GM10248 (cell line): ENCODE measurements around the gene VWCE.
A peak's percentile ranks its signal among the peaks of the same experiment; 100 is the strongest.

Experiments
- CTCF ChIA-PET: fragments of 300-600 bp; sonication (Branson Sonifier 250); formaldehyde crosslinking; extraction: SDS; loops from one replicate; lab custom pipeline; 2021; ENCODE audit warnings: antibody characterized with exemption; lab: Yijun Ruan, JAX
- POLR2A ChIA-PET: fragments of 350-650 bp; sonication (Branson Sonifier 250); formaldehyde crosslinking; extraction: SDS; loops from one replicate; lab custom pipeline; 2020; ENCODE audit warnings: antibody characterized with exemption; lab: Yijun Ruan, JAX
- DNase-seq: peaks from one replicate; pipeline ENCODE4 v3.0.0; 2012; ENCODE audit errors: extremely low spot score
- TF ChIP-seq, protein P1 (sequence below): IDR thresholded peaks from 2 replicates; pipeline ENCODE4 v1.5.1; 2012; ENCODE audit warnings: mild to moderate bottlenecking, low read depth; ENCODE audit errors: extremely low read depth, missing control alignments, control extremely low read depth

Gene VWCE

DNA sequence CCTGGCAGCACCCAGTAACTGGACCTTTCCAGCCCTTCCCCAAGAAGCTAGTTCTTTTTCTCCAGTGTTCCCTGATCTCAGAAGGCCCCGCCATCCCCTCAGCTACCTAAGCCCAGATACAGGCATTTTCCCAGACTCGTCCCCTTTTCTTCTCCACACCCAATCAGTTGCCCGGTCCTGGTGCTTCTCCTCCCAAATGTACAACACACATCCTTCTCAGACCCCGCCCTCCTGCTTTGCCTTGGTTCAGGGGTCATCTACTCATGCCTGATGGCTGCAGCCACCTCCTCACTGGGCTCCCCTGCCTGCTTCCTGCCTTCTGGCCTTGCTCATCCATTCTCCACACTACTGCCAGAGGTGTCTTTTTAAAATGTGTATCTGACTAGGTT, 44.4 kb upstream of the VWCE start:
- DNase-seq: no peak
- POLR2A ChIA-PET: no interaction called here
- CTCF ChIA-PET: interaction anchor here (1.5 to 14.3 kb wide), 3 partner anchors 25 to 44 kb away, joined by 3 to 501 read pairs (median 374); partner anchors contain the start of genes CYB561A3 and TMEM138
- TF ChIP-seq, protein P1, sequence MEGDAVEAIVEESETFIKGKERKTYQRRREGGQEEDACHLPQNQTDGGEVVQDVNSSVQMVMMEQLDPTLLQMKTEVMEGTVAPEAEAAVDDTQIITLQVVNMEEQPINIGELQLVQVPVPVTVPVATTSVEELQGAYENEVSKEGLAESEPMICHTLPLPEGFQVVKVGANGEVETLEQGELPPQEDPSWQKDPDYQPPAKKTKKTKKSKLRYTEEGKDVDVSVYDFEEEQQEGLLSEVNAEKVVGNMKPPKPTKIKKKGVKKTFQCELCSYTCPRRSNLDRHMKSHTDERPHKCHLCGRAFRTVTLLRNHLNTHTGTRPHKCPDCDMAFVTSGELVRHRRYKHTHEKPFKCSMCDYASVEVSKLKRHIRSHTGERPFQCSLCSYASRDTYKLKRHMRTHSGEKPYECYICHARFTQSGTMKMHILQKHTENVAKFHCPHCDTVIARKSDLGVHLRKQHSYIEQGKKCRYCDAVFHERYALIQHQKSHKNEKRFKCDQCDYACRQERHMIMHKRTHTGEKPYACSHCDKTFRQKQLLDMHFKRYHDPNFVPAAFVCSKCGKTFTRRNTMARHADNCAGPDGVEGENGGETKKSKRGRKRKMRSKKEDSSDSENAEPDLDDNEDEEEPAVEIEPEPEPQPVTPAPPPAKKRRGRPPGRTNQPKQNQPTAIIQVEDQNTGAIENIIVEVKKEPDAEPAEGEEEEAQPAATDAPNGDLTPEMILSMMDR: no peak

DNA sequence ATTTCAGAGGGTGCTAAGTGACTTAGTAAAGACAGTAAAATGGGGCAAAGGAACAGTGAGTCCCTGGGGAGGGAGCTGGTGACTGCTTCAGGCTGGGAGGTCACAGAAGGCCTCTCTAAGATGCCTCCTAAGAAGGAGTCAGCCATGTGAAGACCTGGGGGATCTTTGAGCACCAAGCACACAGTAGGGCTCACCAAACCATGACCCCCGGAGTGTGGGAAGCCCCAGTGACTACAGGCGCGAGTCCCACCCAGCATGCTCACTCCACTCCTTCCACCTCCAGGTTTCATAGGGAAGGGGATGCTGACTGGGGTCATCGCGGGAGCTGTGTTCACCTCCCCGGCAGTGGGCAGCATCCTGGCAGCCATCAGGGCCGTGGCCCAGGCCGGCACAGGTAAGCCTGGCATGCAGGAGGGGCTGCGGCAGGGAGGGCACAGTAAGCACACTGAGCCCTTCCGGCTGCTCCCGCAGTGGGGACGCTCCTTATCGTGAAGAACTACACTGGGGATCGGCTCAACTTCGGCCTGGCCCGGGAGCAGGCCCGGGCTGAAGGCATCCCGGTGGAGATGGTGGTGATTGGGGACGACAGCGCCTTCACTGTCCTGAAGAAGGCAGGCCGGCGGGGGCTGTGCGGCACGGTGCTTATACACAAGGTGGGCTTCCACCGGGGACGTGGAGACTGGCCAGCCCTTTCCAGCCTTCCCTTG, 43.8 kb upstream of the VWCE start:
- TF ChIP-seq, protein P1: no peak
- CTCF ChIA-PET: interaction anchor here (1.1 to 14.3 kb wide), 5 partner anchors 10 to 45 kb away, joined by 3 to 501 read pairs (median 3); partner anchors contain the start of genes CYB561A3 and TMEM138
- no peak for DNase-seq
- POLR2A ChIA-PET: no interaction called here

DNA sequence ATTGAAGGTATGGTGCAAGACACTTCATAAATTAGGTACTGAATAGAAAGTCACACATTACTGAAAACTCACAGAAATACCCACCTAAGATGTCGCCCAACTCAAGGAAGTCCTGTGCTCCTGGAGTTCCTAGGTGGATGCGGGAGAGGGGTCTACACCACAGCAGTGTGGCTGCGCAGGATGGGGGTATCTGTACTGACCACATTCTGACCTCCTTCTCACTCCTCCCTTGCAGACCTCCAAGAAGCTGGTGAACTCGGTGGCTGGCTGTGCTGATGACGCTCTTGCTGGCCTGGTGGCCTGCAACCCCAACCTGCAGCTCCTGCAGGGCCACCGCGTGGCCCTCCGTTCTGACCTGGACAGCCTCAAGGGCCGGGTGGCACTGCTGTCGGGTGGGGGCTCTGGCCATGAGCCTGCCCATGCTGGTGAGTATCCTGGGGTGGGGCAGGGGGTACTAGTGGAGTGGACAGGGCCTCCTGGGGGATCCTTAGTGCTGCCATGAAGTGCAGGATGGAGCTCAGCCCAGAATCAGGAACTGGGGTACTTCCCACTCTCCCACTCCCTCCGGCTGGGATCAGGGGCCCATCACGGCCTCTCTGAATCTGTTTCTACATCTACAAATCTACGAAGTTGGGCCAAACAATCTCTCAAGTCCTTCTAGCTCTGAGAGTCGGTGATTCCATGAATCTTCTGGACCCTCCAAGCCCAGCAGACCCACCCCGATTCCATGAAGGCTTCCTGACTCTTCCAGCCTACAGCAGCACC, 42.8 kb upstream of the VWCE start:
- POLR2A ChIA-PET: interaction anchor here (0.5 kb wide), 1 partner anchor 21 kb away, joined by 3 read pairs; no protein-coding TSS in a partner anchor
- TF ChIP-seq, protein P1: no peak
- CTCF ChIA-PET: interaction anchor here (1.0 to 14.3 kb wide), 8 partner anchors 11 to 96 kb away, joined by 3 to 501 read pairs (median 3); partner anchors contain the start of genes CYB561A3 and TMEM138
- DNase-seq: no peak

DNA sequence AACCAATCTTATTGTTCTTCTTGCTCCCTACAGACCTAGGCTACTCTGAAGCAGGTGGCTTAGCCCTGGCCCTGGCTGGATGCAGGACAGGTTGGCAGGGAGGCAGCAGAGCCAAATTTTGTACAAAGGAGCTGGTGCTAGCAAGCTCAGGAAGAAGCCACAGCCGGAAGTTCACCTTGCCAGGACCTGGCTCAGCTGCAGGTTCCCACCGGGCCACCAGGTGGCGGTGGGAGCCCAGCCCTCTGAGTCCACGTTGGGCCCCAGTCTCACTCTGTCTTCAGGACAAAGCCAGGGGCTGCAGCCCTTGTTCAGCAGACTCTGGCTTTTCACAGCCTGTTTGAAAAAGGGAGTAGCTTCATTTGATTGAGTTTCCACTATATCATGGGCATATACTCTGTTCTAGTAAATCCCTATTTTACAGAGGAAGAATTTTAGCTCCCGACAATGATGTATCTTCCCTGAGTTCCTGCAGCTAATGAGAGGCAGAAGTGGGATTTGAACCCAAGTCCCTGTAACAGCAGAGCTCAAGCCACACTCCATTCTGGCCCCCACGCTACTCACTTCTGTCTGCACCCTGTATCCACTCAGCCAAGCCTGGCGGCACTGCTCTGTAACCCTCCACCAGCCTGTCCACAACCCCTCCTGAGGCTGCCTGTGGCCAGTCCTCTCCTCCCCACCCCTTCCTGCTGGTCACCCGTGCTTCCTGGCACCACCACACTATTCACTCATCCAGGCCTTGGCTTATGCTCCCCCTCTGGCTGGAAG, 41.2 kb upstream of the VWCE start:
- ChIA-PET POLR2A (interaction anchor here (0.5 to 1.3 kb wide), 8 partner anchors 9 to 48 kb away, joined by 3 to 8 read pairs (median 4); partner anchors contain the start of genes CYB561A3 and TMEM138), CTCF (interaction anchor here (0.6 to 14.3 kb wide), 41 partner anchors 8 to 437 kb away, joined by 3 to 501 read pairs (median 5); partner anchors contain the start of genes CPSF7, CYB561A3, SDHAF2 and TMEM138)
- peak; percentile 92 for DNase-seq
- TF ChIP-seq, protein P1: peak; percentile 97

DNA sequence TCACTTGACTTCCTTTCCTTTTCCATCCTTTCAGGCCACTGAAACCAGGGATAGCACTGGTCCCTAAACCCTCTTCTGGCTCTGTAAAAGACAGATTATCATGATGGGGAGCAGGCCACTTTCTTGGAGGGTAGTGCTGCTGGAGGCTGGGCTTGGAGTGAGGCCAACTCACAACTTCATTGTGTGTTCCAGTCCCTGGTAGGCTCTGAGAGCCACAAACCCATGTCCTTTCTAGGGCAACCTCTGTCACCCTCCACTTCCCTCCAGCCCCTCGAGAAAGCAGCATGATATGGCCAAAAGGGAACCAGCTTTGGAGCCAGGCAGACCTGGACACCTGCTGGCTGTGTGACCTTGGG, 40.2 kb upstream of the VWCE start:
- ChIA-PET CTCF (interaction anchor here (0.9 to 14.3 kb wide), 21 partner anchors 8 to 252 kb away, joined by 3 to 501 read pairs (median 9); partner anchors contain the start of genes CPSF7, CYB561A3, SDHAF2 and TMEM138), POLR2A (interaction anchor here (0.9 kb wide), 2 partner anchors 8 to 21 kb away, joined by 4 to 5 read pairs; no protein-coding TSS in a partner anchor)
- TF ChIP-seq, protein P1: no peak
- DNase-seq: no peak
